Hepatocyte (in vitro differentiated cells): ENCODE measurements around the gene CEP112. TPM values are rescaled to one million over a fixed set of nuclear protein-coding genes. Genes with fewer than 3 reads are reported as not detected.

Source experiments
- DNase-seq: peaks from one replicate; pipeline ENCODE4 v3.0.0-alpha.2; 2016; ENCODE audit warnings: low spot score
- H2AFZ ChIP-seq: fragments of 200-600 bp; sonication (generic); 2 replicates; pipeline ENCODE4 v1.6.0; 2016; ENCODE audit warnings: antibody characterized with exemption, mild to moderate bottlenecking
- H3K27ac ChIP-seq: fragments of 200-600 bp; sonication (generic); 2 replicates; pipeline ENCODE4 v1.5.1; 2016; ENCODE audit warnings: mild to moderate bottlenecking
- H3K27me3 ChIP-seq: fragments of 200-600 bp; sonication (generic); 2 replicates; pipeline ENCODE4 v1.6.1; 2016
- H3K36me3 ChIP-seq: fragments of 200-600 bp; sonication (generic); replicated peaks from 2 replicates; pipeline ENCODE4 v1.5.1; 2016; ENCODE audit warnings: low read depth; ENCODE audit not compliant: insufficient read depth
- H3K4me1 ChIP-seq: fragments of 200-600 bp; sonication (generic); 2 replicates; pipeline ENCODE4 v1.5.1; 2016; ENCODE audit warnings: mild to moderate bottlenecking, moderate library complexity; ENCODE audit not compliant: insufficient read depth
- H3K4me2 ChIP-seq: fragments of 200-600 bp; sonication (generic); 2 replicates; pipeline ENCODE4 v1.6.0; 2016
- H3K4me3 ChIP-seq: fragments of 200-600 bp; sonication (generic); 2 replicates; pipeline ENCODE4 v1.5.1; 2016; ENCODE audit warnings: mild to moderate bottlenecking
- H3K79me2 ChIP-seq: fragments of 200-600 bp; sonication (generic); 2 replicates; pipeline ENCODE4 v1.6.0; 2017; ENCODE audit warnings: mild to moderate bottlenecking
- H3K9me2 ChIP-seq: fragments of 200-600 bp; sonication (generic); replicated peaks from 2 replicates; pipeline ENCODE4 v1.6.0; 2017; ENCODE audit warnings: mild to moderate bottlenecking; ENCODE audit not compliant: insufficient read depth
- H3K9me3 ChIP-seq: fragments of 200-600 bp; sonication (generic); 2 replicates; pipeline ENCODE4 v1.5.1; 2016; ENCODE audit warnings: low read depth, mild to moderate bottlenecking
- H4K20me1 ChIP-seq: fragments of 200-600 bp; sonication (generic); 2 replicates; pipeline ENCODE4 v1.6.0; 2016; ENCODE audit warnings: mild to moderate bottlenecking; ENCODE audit not compliant: insufficient read depth, poor library complexity, severe bottlenecking
- EZH2 ChIP-seq: fragments of 200-600 bp; sonication (generic); IDR thresholded peaks from 2 replicates; pipeline ENCODE4 v1.6.1; 2016; ENCODE audit warnings: antibody characterized with exemption, mild to moderate bottlenecking, borderline replicate concordance
- EZH2phosphoT487 ChIP-seq: fragments of 200-600 bp; sonication (generic); IDR thresholded peaks from one replicate; pipeline ENCODE4 v1.6.1; 2018; ENCODE audit warnings: antibody characterized with exemption, mild to moderate bottlenecking, low read depth, moderate library complexity; ENCODE audit not compliant: unreplicated experiment, severe bottlenecking
- WGBS: methylation state at CpG from one replicate; pipeline ENCODE4 v1.1.6; 2016; ENCODE audit warnings: low lambda C conversion rate; ENCODE audit errors: missing lambda C conversion rate; 5-methylcytosine and 5-hydroxymethylcytosine counted together
- polyA plus RNA-seq: library from polyadenylated mRNA; unstranded; fragments of >200 nt; fragmentation: Nextera tagmentation; extraction: Ambion mirVana; gene quantifications from 2 replicates; pipeline ENCODE4 v1.2.1, GENCODE V29; 2016
- total RNA-seq: library from RNA; depleted of rRNA; stranded (reverse); fragments of >200 nt; gene quantifications from 2 replicates; pipeline ENCODE4 v1.2.3, GENCODE V29; 2014
- TF ChIP-seq, protein P1 (sequence below): fragments of 200-600 bp; sonication (generic); IDR thresholded peaks from 2 replicates; pipeline ENCODE4 v1.5.1; 2016; ENCODE audit warnings: antibody characterized with exemption, mild to moderate bottlenecking; ENCODE audit not compliant: poor library complexity

CEP112 gene
- total and polyA plus RNA-seq, 2 experiments from 2014 or later, result 7.1 to 9.7 TPM

DNA sequence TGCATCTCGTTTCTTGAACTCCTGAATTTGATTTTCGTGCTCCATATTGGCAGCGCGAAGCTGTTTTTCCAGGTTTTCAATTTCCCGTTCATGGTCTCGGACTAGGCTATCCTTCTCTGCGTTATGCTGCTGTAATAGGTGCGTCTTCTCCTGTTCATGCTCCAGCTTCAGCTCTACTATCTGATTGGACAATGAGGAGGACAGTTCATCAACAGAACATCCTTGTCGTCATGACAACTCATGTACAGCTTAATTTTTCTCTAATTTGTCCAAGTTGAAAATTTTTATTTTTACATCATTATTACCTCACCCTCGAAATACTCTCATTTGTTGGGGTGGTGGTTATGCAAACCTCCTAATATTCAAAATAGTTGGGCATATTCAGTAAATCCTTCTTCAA lies 289.8 kb downstream of the CEP112 start:
- Histone ChIP-seq H3K79me2 (no peaks in the 10 kb centered on the region), H3K9me2 (no peaks in the 10 kb centered on the region), H2AFZ (no peak overlapping the region), H3K27ac (no peak overlapping the region), H3K9me3 (no peaks in the 10 kb centered on the region), H4K20me1 (no peaks in the 10 kb centered on the region), H3K36me3 (no peaks in the 10 kb centered on the region), H3K4me2 (no peak overlapping the region), H3K4me3 (no peak overlapping the region), H3K27me3 (no peaks in the 10 kb centered on the region), H3K4me1 (no peaks in the 10 kb centered on the region)
- 96% methylated on average over 10 of the region's 10 CpGs for WGBS
- no peak for DNase-seq
- TF ChIP-seq, protein P1, sequence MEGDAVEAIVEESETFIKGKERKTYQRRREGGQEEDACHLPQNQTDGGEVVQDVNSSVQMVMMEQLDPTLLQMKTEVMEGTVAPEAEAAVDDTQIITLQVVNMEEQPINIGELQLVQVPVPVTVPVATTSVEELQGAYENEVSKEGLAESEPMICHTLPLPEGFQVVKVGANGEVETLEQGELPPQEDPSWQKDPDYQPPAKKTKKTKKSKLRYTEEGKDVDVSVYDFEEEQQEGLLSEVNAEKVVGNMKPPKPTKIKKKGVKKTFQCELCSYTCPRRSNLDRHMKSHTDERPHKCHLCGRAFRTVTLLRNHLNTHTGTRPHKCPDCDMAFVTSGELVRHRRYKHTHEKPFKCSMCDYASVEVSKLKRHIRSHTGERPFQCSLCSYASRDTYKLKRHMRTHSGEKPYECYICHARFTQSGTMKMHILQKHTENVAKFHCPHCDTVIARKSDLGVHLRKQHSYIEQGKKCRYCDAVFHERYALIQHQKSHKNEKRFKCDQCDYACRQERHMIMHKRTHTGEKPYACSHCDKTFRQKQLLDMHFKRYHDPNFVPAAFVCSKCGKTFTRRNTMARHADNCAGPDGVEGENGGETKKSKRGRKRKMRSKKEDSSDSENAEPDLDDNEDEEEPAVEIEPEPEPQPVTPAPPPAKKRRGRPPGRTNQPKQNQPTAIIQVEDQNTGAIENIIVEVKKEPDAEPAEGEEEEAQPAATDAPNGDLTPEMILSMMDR, result no peak
- TF ChIP-seq EZH2phosphoT487 (no peak), EZH2 (no peak)

DNA sequence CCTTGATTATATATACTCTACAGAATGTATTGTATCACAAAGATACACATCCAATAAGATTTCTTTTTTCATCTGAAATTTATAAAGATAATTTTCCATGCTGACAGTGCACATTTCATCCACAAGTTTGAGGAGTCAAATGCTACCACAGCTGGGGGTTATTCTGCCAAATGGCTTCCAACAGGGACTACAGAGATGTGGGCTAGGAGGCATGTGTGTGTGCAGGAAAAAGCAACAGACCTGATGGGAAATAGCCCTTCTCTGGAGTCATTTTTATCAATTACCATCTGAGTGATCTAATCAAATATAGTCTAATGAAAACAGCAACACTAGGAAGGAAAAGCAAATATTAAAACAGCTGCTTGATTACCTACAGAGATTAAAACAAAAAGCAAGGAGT lies 290.5 kb downstream of the CEP112 start:
- H3K4me2 ChIP-seq, result no peak overlapping the region
- H3K4me1 ChIP-seq, result no peaks in the 10 kb centered on the region
- H3K36me3 ChIP-seq, result no peaks in the 10 kb centered on the region
- TF ChIP-seq EZH2 (no peak), EZH2phosphoT487 (no peak)
- TF ChIP-seq, protein P1, result no peak
- no peak for DNase-seq
- no peaks in the 10 kb centered on the region for H3K9me3 ChIP-seq
- no peaks in the 10 kb centered on the region for H3K79me2 ChIP-seq
- H4K20me1 ChIP-seq, result no peaks in the 10 kb centered on the region
- no peak overlapping the region for H2AFZ ChIP-seq
- no peaks in the 10 kb centered on the region for H3K9me2 ChIP-seq
- no peaks in the 10 kb centered on the region for H3K27me3 ChIP-seq
- no peak overlapping the region for H3K27ac ChIP-seq
- H3K4me3 ChIP-seq, result no peak overlapping the region

DNA sequence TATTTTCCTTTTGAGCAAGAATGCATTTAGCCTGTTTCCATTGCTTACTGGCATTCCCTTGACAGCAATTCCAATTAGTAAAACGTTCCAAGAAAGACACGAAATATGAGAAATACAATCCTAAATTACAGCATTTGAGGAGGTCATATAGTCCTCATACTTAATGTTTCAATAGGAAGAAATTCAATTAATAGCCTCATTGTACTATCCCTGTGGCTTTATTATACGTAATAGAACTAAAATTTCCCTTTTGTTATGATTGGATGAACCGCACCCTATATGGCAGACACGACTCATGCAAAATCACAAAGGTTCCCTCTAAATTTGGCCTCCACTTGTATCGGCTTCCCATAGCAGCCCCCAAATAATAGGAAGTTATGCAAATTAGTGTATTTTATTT lies 291.7 kb downstream of the CEP112 start:
- DNase-seq, result no peak
- Histone ChIP-seq H3K4me1 (no peaks in the 10 kb centered on the region), H3K9me2 (no peaks in the 10 kb centered on the region), H3K4me2 (no peak overlapping the region), H3K27me3 (no peaks in the 10 kb centered on the region), H4K20me1 (no peaks in the 10 kb centered on the region), H2AFZ (no peak overlapping the region), H3K36me3 (no peaks in the 10 kb centered on the region), H3K4me3 (no peak overlapping the region), H3K79me2 (no peaks in the 10 kb centered on the region), H3K9me3 (no peaks in the 10 kb centered on the region), H3K27ac (no peak overlapping the region)
- 97% methylated on average over 6 of the region's 6 CpGs for WGBS
- no peak for TF ChIP-seq EZH2phosphoT487
- no peak for TF ChIP-seq EZH2
- TF ChIP-seq, protein P1, result no peak

DNA sequence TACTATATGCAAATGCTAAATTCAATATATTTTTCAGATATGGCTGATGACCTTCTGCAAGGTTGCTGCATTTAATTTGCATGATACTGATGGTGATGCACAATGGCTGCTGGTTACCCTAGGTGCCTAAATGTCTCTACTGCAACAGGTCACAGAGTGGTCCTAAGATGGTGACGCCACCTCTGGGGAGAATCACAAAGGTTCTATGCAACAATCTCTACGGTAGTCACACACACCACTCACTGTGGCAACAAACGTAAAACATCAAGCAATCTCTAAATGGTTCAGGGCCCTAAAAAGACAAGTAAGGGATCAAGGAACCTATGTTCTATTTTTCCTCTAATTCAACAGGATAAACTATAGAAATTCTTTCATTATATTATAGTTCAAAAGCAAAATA lies 293.3 kb downstream of the CEP112 start:
- 93% methylated on average over 3 of the region's 3 CpGs for WGBS
- H4K20me1 ChIP-seq, result no peaks in the 10 kb centered on the region
- H3K79me2 ChIP-seq, result no peaks in the 10 kb centered on the region
- H3K9me3 ChIP-seq, result no peaks in the 10 kb centered on the region
- TF ChIP-seq EZH2, result no peak
- no peak for TF ChIP-seq EZH2phosphoT487
- TF ChIP-seq, protein P1, result no peak
- H3K9me2 ChIP-seq, result no peaks in the 10 kb centered on the region
- no peaks in the 10 kb centered on the region for H3K27me3 ChIP-seq
- no peaks in the 10 kb centered on the region for H3K4me1 ChIP-seq
- H3K36me3 ChIP-seq, result no peaks in the 10 kb centered on the region
- H3K4me3 ChIP-seq, result no peak overlapping the region
- no peak overlapping the region for H2AFZ ChIP-seq
- H3K27ac ChIP-seq, result no peak overlapping the region
- no peak overlapping the region for H3K4me2 ChIP-seq
- no peak for DNase-seq
